SK-N-SH treated with all-trans-retinoic acid at 6 μM for 48 hours (cell line): ENCODE measurements around the gene INHBB.

ENCODE experiments used
- ARNTL ChIP-seq: fragments of 450-650 bp; formaldehyde crosslinking; IDR thresholded peaks from 2 replicates; pipeline ENCODE4 v1.5.0; 2020; ENCODE audit warnings: low read depth, mild to moderate bottlenecking, moderate library complexity, borderline replicate concordance
- BACH2 ChIP-seq: fragments of 250-450 bp; sonication (Bioruptor Pico); IDR thresholded peaks from 2 replicates; pipeline ENCODE4 v1.9.0; 2021; ENCODE audit warnings: mild to moderate bottlenecking, borderline replicate concordance
- CREB5 ChIP-seq: fragments of 250-450 bp; sonication (Bioruptor Pico); IDR thresholded peaks from 2 replicates; pipeline ENCODE4 v1.5.1; 2020; ENCODE audit warnings: low read depth, mild to moderate bottlenecking, moderate library complexity
- GLIS3 ChIP-seq: fragments of 250-450 bp; sonication (Bioruptor Pico); IDR thresholded peaks from 2 replicates; pipeline ENCODE4 v1.5.0; 2020; ENCODE audit warnings: mild to moderate bottlenecking, moderate library complexity
- POU6F1 ChIP-seq: fragments of 250-450 bp; sonication (Bioruptor Pico); IDR thresholded peaks from 2 replicates; pipeline ENCODE4 v1.8.0; 2021; ENCODE audit warnings: low read depth, mild to moderate bottlenecking, moderate library complexity, borderline replicate concordance
- SNAI2 ChIP-seq: fragments of 250-450 bp; sonication (Bioruptor Pico); IDR thresholded peaks from 2 replicates; pipeline ENCODE4 v1.5.0; 2020; ENCODE audit warnings: mild to moderate bottlenecking, moderate library complexity
- TCF4 ChIP-seq: fragments of 250-450 bp; sonication (Bioruptor Pico); IDR thresholded peaks from 2 replicates; pipeline ENCODE4 v1.8.0; 2021; ENCODE audit warnings: mild to moderate bottlenecking, moderate library complexity, borderline replicate concordance
- ZFP3 ChIP-seq: fragments of 250-450 bp; sonication (Bioruptor Pico); IDR thresholded peaks from 2 replicates; pipeline ENCODE4 v1.5.0; 2020; ENCODE audit warnings: mild to moderate bottlenecking, moderate library complexity
- ZFP30 ChIP-seq: fragments of 450-650 bp; formaldehyde crosslinking; IDR thresholded peaks from 2 replicates; pipeline ENCODE4 v1.5.0; 2022; ENCODE audit warnings: mild to moderate bottlenecking, moderate library complexity
- ZNF565 ChIP-seq: fragments of 450-650 bp; formaldehyde crosslinking; conservative IDR thresholded peaks from 2 replicates; pipeline ENCODE4 v1.5.0; 2020; ENCODE audit warnings: low read depth, mild to moderate bottlenecking, moderate library complexity
- ZNF70 ChIP-seq: fragments of 450-650 bp; formaldehyde crosslinking; IDR thresholded peaks from 2 replicates; pipeline ENCODE4 v1.5.0; 2020; ENCODE audit warnings: mild to moderate bottlenecking, moderate library complexity
- TF ChIP-seq, protein P1 (sequence below): fragments of 250-450 bp; sonication (Bioruptor Pico); IDR thresholded peaks from 2 replicates; pipeline ENCODE4 v1.5.0; 2020; ENCODE audit warnings: mild to moderate bottlenecking, moderate library complexity
- TF ChIP-seq, protein P2 (sequence below): fragments of 250-450 bp; sonication (Bioruptor Pico); IDR thresholded peaks from 2 replicates; pipeline ENCODE4 v1.8.0; 2020; ENCODE audit warnings: mild to moderate bottlenecking, moderate library complexity, borderline replicate concordance

- no peak for TF ChIP-seq ZNF70 (CRISPR knock-in tag)
- TF ChIP-seq, protein P1, sequence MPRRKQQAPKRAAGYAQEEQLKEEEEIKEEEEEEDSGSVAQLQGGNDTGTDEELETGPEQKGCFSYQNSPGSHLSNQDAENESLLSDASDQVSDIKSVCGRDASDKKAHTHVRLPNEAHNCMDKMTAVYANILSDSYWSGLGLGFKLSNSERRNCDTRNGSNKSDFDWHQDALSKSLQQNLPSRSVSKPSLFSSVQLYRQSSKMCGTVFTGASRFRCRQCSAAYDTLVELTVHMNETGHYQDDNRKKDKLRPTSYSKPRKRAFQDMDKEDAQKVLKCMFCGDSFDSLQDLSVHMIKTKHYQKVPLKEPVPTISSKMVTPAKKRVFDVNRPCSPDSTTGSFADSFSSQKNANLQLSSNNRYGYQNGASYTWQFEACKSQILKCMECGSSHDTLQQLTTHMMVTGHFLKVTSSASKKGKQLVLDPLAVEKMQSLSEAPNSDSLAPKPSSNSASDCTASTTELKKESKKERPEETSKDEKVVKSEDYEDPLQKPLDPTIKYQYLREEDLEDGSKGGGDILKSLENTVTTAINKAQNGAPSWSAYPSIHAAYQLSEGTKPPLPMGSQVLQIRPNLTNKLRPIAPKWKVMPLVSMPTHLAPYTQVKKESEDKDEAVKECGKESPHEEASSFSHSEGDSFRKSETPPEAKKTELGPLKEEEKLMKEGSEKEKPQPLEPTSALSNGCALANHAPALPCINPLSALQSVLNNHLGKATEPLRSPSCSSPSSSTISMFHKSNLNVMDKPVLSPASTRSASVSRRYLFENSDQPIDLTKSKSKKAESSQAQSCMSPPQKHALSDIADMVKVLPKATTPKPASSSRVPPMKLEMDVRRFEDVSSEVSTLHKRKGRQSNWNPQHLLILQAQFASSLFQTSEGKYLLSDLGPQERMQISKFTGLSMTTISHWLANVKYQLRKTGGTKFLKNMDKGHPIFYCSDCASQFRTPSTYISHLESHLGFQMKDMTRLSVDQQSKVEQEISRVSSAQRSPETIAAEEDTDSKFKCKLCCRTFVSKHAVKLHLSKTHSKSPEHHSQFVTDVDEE (CRISPR knock-in tag) = no peak
- no peak for TF ChIP-seq ZNF565 (CRISPR knock-in tag)
- TF ChIP-seq ZFP30 (CRISPR knock-in tag) = no peak
- TF ChIP-seq SNAI2 = no peak
- no peak for TF ChIP-seq ZFP3 (CRISPR knock-in tag)
- no peak for TF ChIP-seq TCF4
- TF ChIP-seq ARNTL (CRISPR knock-in tag) = no peak
- TF ChIP-seq, protein P2, sequence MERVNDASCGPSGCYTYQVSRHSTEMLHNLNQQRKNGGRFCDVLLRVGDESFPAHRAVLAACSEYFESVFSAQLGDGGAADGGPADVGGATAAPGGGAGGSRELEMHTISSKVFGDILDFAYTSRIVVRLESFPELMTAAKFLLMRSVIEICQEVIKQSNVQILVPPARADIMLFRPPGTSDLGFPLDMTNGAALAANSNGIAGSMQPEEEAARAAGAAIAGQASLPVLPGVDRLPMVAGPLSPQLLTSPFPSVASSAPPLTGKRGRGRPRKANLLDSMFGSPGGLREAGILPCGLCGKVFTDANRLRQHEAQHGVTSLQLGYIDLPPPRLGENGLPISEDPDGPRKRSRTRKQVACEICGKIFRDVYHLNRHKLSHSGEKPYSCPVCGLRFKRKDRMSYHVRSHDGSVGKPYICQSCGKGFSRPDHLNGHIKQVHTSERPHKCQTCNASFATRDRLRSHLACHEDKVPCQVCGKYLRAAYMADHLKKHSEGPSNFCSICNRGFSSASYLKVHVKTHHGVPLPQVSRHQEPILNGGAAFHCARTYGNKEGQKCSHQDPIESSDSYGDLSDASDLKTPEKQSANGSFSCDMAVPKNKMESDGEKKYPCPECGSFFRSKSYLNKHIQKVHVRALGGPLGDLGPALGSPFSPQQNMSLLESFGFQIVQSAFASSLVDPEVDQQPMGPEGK (CRISPR knock-in tag) = no peak
- no peak for TF ChIP-seq POU6F1 (CRISPR knock-in tag)
- TF ChIP-seq CREB5 = no peak
- TF ChIP-seq GLIS3 = no peak
- no peak for TF ChIP-seq BACH2 (CRISPR knock-in tag)
Measured at GRCh38 chr2:120307482-120307881, 38.5 kb upstream of the INHBB start.
